H1 (cell line): Measurements from ENCODE around the gene TAMALIN. TPM values are rescaled to one million over a fixed set of nuclear protein-coding genes. Genes with fewer than 3 reads are reported as not detected.

Experiments used
- ASH2L ChIP-seq: fragments of 200-600, 300-600 bp; sonication (generic); IDR thresholded peaks from one replicate; pipeline ENCODE4 v1.7.1; 2017; ENCODE audit warnings: low read length
- MAFK ChIP-seq: IDR thresholded peaks from 2 replicates; pipeline ENCODE4 v1.6.1; 2012; ENCODE audit warnings: low read depth, mild to moderate bottlenecking, improper control_type of control experiment, low read length
- SIX5 ChIP-seq: IDR thresholded peaks from 2 replicates; pipeline ENCODE4 v1.6.1; 2011; ENCODE audit warnings: mild to moderate bottlenecking, low read depth, low read length
- polyA plus RNA-seq, 7 experiments: library from polyadenylated mRNA; depleted of rRNA in 3 of 7; stranded (reverse) in 5 of 7; unstranded in 2 of 7; fragments of >200 nt in 5 of 7; fragments of 200-250 nt in 2 of 7; gene quantifications; 1 replicate in 5 of 7; 2 replicates in 1 of 7; 4 replicates in 1 of 7; pipeline versions ENCODE4 v1.2.1 to v1.2.3, GENCODE V29; 2011 to 2013; ENCODE audit warnings: missing spikeins in 2 of 7, mixed read lengths in 2 of 7
- total RNA-seq: library from RNA; stranded (reverse); fragmentation: NEBNext Ultra II Directional; extraction: Animal tissue kit (Norgen Biotek cat#: 25700); gene quantifications from 2 replicates; pipeline ENCODE4 v1.2.1, GENCODE V29; 2021

The TAMALIN gene
- total and polyA plus RNA-seq, 2 of the 8 experiments (the other 6 are each of a cell fraction or from before 2014, with no cell fraction given), result 2.6 to 4.9 TPM

DNA sequence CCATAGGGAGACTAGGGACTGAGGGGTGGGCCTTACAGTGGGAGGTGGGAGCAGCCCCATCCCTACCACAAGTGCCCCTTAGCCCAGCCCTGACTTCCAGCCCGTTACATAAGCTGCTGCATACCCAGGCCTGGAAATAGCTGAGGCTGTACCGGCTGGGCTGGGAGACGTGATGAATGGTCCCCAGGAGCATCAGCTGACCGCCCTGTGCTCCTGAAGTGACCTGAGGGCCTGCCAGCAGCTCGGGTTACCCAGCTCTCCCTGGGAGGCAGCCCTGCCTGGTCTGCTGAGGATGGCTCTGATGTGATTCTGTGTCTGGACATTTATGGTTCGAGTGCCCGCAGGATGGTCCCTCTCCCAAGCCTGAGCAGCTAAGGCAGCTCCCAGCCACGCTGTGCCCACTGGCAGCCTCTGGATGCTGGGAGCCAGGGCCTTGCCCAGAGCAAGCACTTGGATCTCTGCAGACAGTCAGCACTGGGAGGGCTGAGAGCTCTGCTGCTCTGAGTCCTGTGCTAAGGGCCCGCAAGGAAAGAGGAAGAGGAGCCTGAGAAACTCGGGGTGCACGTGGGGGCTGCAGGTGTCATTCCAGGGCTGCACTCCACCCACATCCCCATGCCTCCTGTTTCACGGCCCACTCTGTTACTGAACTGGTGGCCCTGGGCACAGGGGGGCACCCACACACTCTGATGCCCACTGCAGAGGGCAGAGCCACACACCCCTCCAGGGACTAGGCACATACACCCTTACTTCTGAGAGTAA is 20.5 kb downstream of the TAMALIN start (continued):
- TF ChIP-seq ASH2L (no peak), MAFK (no peak), SIX5 (no peak)
- TF ChIP-seq, all 59 proteins: peak for 0
